H1 (cell line): ENCODE results near the gene HDLBP. TPM values are rescaled to one million over a fixed set of nuclear protein-coding genes. Genes with fewer than 3 reads are reported as not detected.

ENCODE experiments used
- CEBPB ChIP-seq: IDR thresholded peaks from 2 replicates; pipeline ENCODE4 v1.6.1; 2012; ENCODE audit warnings: low read depth, low read length
- HDAC6 ChIP-seq: IDR thresholded peaks from one replicate; pipeline ENCODE4 v1.7.1; 2012; ENCODE audit warnings: low read depth, mild to moderate bottlenecking, inconsistent platforms, low read length, moderate library complexity
- SIRT6 ChIP-seq: IDR thresholded peaks from one replicate; pipeline ENCODE4 v1.7.1; 2012; ENCODE audit warnings: low read length, inconsistent platforms
- SP1 ChIP-seq: IDR thresholded peaks from 2 replicates; pipeline ENCODE4 v1.6.1; 2011; ENCODE audit warnings: low read depth, low read length
- SP4 ChIP-seq: IDR thresholded peaks from 2 replicates; pipeline ENCODE4 v1.6.1; 2012; ENCODE audit warnings: low read length, inconsistent platforms
- TEAD4 ChIP-seq: IDR thresholded peaks from 2 replicates; pipeline ENCODE4 v1.6.1; 2012; ENCODE audit warnings: low read depth, low read length, inconsistent platforms, mixed read lengths
- polyA plus RNA-seq, 7 experiments: library from polyadenylated mRNA; depleted of rRNA in 3 of 7; stranded (reverse) in 5 of 7; unstranded in 2 of 7; fragments of >200 nt in 5 of 7; fragments of 200-250 nt in 2 of 7; gene quantifications; 1 replicate in 5 of 7; 2 replicates in 1 of 7; 4 replicates in 1 of 7; pipeline versions ENCODE4 v1.2.1 to v1.2.3, GENCODE V29; 2011 to 2013; ENCODE audit warnings: missing spikeins in 2 of 7, mixed read lengths in 2 of 7
- total RNA-seq: library from RNA; stranded (reverse); fragmentation: NEBNext Ultra II Directional; extraction: Animal tissue kit (Norgen Biotek cat#: 25700); gene quantifications from 2 replicates; pipeline ENCODE4 v1.2.1, GENCODE V29; 2021

HDLBP gene
- total and polyA plus RNA-seq, 2 of the 8 experiments (the other 6 are each of a cell fraction or from before 2014, with no cell fraction given) = 185 to 360 TPM

DNA sequence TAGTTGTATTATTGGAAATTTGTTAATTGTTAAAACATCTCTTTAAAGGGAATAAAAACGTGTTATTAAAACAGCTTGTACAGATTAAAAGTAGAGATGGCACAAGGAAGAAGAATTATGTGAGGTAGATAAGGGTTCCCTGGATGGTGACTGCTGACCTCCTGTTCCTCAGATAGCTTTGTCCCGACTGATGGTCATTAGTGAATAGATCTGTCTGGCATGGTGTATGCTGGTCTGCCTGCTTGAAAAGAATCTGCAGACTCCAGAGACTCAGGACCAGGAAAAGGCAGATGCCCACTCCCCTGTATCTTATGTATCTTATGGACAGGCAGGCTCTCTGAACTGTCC lies 35.0 kb upstream of the HDLBP start (continued):
- TF ChIP-seq HDAC6 (no peak), SP1 (no peak), SP4 (no peak), SIRT6 (no peak), CEBPB (no peak), TEAD4 (no peak)
